DMS53 (cell line): ENCODE measurements around the gene FGFBP3.

Source experiments
- DNase-seq: peaks from one replicate; lab custom pipeline; 2025; lab: John Stamatoyannopoulos, UW

FGFBP3 gene

GRCh38 chr10:91856637-91857036 is 52.6 kb downstream of the FGFBP3 start:
- peak; percentile 52 for DNase-seq
